GM12801 (cell line): ENCODE data around the gene UGT2B7.

Source experiments
- CTCF ChIP-seq: IDR thresholded peaks from one replicate; pipeline ENCODE4 v1.5.1; 2011; ENCODE audit warnings: control low read depth; ENCODE audit not compliant: insufficient read length; ENCODE audit errors: extremely low read depth

Gene UGT2B7

GRCh38 chr4:69154021-69154420 lies 57.7 kb downstream of the UGT2B7 start:
- no peak for TF ChIP-seq CTCF

GRCh38 chr4:69156913-69157312 lies 60.6 kb downstream of the UGT2B7 start:
- TF ChIP-seq CTCF = no peak
